ENCODE results near the gene TUBB.

The TUBB gene

DNA sequence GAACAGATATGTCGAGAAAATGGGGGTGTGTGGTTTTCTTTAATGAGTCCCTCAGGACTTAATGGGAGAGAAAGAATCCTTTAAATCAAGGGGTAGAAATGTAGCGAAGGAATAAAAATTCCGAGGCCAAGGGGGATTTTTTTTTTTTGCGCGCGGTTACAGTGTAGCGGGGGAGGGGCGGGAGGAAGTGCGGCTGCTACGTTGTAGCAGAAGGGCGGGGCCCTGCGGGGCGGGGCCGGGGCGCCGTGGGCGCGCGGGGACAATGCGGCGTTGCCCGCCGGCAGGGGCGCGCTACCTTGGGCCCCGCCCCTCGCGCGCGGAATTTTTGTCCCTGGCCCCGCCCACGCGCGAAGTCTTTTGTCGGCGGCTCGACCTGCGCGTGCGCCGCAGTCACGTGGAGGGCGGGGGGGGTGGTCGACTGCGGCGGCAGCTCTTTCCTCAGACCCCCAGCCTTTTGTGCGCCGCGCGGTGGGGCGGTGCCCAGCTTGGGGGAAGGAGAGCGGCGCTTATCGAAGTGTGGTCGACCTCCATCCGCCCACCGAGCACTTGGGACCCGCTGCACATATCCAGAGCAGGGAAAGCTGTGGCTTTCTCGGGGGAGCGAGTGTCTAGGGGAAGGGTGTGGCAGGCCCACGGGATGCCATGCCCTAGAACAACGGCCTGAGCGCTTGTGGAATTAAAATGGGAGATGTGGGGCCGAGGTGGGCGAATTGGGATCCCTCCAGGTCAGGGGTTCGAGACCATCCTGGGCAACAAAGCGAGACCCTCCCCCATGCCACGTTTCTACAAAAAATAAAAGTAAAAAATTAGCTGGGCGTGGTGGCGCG, 1.3 kb downstream of the TUBB start (continued):
- TF ChIP-seq, protein P1, sequence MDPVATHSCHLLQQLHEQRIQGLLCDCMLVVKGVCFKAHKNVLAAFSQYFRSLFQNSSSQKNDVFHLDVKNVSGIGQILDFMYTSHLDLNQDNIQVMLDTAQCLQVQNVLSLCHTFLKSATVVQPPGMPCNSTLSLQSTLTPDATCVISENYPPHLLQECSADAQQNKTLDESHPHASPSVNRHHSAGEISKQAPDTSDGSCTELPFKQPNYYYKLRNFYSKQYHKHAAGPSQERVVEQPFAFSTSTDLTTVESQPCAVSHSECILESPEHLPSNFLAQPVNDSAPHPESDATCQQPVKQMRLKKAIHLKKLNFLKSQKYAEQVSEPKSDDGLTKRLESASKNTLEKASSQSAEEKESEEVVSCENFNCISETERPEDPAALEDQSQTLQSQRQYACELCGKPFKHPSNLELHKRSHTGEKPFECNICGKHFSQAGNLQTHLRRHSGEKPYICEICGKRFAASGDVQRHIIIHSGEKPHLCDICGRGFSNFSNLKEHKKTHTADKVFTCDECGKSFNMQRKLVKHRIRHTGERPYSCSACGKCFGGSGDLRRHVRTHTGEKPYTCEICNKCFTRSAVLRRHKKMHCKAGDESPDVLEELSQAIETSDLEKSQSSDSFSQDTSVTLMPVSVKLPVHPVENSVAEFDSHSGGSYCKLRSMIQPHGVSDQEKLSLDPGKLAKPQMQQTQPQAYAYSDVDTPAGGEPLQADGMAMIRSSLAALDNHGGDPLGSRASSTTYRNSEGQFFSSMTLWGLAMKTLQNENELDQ (tag by site-specific recombination; IDR thresholded peaks at IDR 0.05; ENCODE audit: low read depth), result no peak
- TF ChIP-seq ZNF777 (tag by site-specific recombination; IDR thresholded peaks at IDR 0.05; ENCODE audit: borderline replicate concordance), result no peak
- TF ChIP-seq ZNF561 (tag by site-specific recombination; IDR thresholded peaks at IDR 0.05; ENCODE audit: borderline replicate concordance), result no peak
- TF ChIP-seq EGR2 (tag by site-specific recombination; IDR thresholded peaks at IDR 0.05; ENCODE audit: low read depth), result 0 out of 2 replicates have a peak, but pooled peaks have one; percentile 45
- TF ChIP-seq ZNF548 (tag by site-specific recombination; IDR thresholded peaks at IDR 0.05), result no peak
- TF ChIP-seq GLI2 (tag by site-specific recombination; IDR thresholded peaks at IDR 0.05; ENCODE audit: borderline replicate concordance, low read depth), result no peak
- TF ChIP-seq ZNF433 (tag by site-specific recombination; IDR thresholded peaks at IDR 0.05; ENCODE audit: low read depth), result peak; percentile 29; the same call in 1 of the 2 replicates
- TF ChIP-seq ZFP41 (tag by site-specific recombination; IDR thresholded peaks at IDR 0.05; ENCODE audit: borderline replicate concordance), result no peak
- peak; percentile 77 for TF ChIP-seq MZF1 (tag by site-specific recombination; IDR thresholded peaks at IDR 0.05; ENCODE audit: borderline replicate concordance)
- TF ChIP-seq ZNF514 (tag by site-specific recombination; IDR thresholded peaks at IDR 0.05), result no peak
- 0 out of 2 replicates have a peak, but pooled peaks have one; percentile 37 for TF ChIP-seq ZNF629 (tag by site-specific recombination; IDR thresholded peaks at IDR 0.05)
- no peak for TF ChIP-seq BCL11B (tag by site-specific recombination; IDR thresholded peaks at IDR 0.05; ENCODE audit: low read depth)
- no peak for TF ChIP-seq ZNF624 (tag by site-specific recombination; IDR thresholded peaks at IDR 0.05)
- TF ChIP-seq, protein P2, sequence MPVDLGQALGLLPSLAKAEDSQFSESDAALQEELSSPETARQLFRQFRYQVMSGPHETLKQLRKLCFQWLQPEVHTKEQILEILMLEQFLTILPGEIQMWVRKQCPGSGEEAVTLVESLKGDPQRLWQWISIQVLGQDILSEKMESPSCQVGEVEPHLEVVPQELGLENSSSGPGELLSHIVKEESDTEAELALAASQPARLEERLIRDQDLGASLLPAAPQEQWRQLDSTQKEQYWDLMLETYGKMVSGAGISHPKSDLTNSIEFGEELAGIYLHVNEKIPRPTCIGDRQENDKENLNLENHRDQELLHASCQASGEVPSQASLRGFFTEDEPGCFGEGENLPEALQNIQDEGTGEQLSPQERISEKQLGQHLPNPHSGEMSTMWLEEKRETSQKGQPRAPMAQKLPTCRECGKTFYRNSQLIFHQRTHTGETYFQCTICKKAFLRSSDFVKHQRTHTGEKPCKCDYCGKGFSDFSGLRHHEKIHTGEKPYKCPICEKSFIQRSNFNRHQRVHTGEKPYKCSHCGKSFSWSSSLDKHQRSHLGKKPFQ (tag by site-specific recombination; IDR thresholded peaks at IDR 0.05), result no peak
- TF ChIP-seq ZNF211 (tag by site-specific recombination; IDR thresholded peaks at IDR 0.05; ENCODE audit: low read depth), result no peak
- TF ChIP-seq, protein P3, sequence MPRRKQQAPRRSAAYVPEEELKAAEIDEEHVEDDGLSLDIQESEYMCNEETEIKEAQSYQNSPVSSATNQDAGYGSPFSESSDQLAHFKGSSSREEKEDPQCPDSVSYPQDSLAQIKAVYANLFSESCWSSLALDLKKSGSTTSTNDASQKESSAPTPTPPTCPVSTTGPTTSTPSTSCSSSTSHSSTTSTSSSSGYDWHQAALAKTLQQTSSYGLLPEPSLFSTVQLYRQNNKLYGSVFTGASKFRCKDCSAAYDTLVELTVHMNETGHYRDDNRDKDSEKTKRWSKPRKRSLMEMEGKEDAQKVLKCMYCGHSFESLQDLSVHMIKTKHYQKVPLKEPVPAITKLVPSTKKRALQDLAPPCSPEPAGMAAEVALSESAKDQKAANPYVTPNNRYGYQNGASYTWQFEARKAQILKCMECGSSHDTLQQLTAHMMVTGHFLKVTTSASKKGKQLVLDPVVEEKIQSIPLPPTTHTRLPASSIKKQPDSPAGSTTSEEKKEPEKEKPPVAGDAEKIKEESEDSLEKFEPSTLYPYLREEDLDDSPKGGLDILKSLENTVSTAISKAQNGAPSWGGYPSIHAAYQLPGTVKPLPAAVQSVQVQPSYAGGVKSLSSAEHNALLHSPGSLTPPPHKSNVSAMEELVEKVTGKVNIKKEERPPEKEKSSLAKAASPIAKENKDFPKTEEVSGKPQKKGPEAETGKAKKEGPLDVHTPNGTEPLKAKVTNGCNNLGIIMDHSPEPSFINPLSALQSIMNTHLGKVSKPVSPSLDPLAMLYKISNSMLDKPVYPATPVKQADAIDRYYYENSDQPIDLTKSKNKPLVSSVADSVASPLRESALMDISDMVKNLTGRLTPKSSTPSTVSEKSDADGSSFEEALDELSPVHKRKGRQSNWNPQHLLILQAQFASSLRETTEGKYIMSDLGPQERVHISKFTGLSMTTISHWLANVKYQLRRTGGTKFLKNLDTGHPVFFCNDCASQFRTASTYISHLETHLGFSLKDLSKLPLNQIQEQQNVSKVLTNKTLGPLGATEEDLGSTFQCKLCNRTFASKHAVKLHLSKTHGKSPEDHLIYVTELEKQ (tag by site-specific recombination; IDR thresholded peaks at IDR 0.05; ENCODE audit: borderline replicate concordance), result no peak
- no peak for TF ChIP-seq ZNF423 (tag by site-specific recombination; IDR thresholded peaks at IDR 0.05)
- TF ChIP-seq HOXD13 (CRISPR knock-in tag; IDR thresholded peaks at IDR 0.05; ENCODE audit: borderline replicate concordance), result no peak
- TF ChIP-seq, protein P4, sequence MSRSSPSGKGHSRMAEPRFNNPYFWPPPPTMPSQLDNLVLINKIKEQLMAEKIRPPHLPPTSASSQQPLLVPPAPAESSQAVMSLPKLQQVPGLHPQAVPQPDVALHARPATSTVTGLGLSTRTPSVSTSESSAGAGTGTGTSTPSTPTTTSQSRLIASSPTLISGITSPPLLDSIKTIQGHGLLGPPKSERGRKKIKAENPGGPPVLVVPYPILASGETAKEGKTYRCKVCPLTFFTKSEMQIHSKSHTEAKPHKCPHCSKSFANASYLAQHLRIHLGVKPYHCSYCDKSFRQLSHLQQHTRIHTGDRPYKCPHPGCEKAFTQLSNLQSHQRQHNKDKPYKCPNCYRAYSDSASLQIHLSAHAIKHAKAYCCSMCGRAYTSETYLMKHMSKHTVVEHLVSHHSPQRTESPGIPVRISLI (tag by site-specific recombination; IDR thresholded peaks at IDR 0.05), result peak; percentile 75; the same call in 1 of the 2 replicates
- TF ChIP-seq ZNF157 (tag by site-specific recombination; IDR thresholded peaks at IDR 0.05), result no peak
- TF ChIP-seq ZNF146 (tag by site-specific recombination; IDR thresholded peaks at IDR 0.05), result no peak
- TF ChIP-seq, protein P5, sequence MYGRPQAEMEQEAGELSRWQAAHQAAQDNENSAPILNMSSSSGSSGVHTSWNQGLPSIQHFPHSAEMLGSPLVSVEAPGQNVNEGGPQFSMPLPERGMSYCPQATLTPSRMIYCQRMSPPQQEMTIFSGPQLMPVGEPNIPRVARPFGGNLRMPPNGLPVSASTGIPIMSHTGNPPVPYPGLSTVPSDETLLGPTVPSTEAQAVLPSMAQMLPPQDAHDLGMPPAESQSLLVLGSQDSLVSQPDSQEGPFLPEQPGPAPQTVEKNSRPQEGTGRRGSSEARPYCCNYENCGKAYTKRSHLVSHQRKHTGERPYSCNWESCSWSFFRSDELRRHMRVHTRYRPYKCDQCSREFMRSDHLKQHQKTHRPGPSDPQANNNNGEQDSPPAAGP (tag by site-specific recombination; IDR thresholded peaks at IDR 0.05), result peak; percentile 2; the same call in 1 of the 2 replicates
- no peak for TF ChIP-seq ZNF837 (tag by site-specific recombination; IDR thresholded peaks at IDR 0.05)
- no peak for TF ChIP-seq ZNF658 (tag by site-specific recombination; IDR thresholded peaks at IDR 0.05)
- TF ChIP-seq ZBTB20 (tag by site-specific recombination; IDR thresholded peaks at IDR 0.05), result no peak
- no peak for TF ChIP-seq SETDB1 (IDR thresholded peaks at IDR 0.05; ENCODE audit: insufficient read length, low read length)
- TF ChIP-seq KLF16 (tag by site-specific recombination; IDR thresholded peaks at IDR 0.05), result peak; percentile 10; the same call in 1 of the 2 replicates
- peak; percentile 74 for TF ChIP-seq SP2 (tag by site-specific recombination; IDR thresholded peaks at IDR 0.05)
- TF ChIP-seq ZEB2 (tag by site-specific recombination; IDR thresholded peaks at IDR 0.05), result peak; percentile 61
- peak; percentile 37 for TF ChIP-seq ZNF24 (tag by site-specific recombination; IDR thresholded peaks at IDR 0.05)
- peak; percentile 28; the same call in 1 of the 2 replicates for TF ChIP-seq ZNF610 (tag by site-specific recombination; IDR thresholded peaks at IDR 0.05; ENCODE audit: borderline replicate concordance)
